ENCODE results near the gene IFT80.
"Not testable (repeated sequence)": the region's sequence is repeated elsewhere in the genome, so short reads cannot be mapped to it uniquely, and the experiment has no call there.

IFT80 gene

DNA sequence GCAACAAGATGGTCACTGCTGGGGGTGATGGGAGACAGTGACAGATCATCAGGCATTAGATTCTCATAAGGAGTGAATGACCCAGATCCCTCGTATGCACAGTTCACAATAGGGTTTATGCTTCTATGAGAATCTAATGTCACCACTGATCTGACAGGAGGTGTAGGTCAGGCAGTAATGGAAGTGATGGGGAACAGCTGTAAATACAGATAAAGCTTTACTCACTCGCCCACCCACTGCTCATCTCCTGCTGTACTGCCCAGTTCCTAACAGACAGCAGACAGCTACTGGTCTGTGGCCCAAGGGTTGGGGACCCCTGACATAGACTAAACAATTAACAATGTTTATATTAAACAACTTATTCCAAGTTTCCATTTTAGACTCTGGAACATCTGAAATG, 25.4 kb downstream of the IFT80 start:
- no peak for TF ChIP-seq CTCF (conservative IDR thresholded peaks at IDR 0.05)
- no peak overlapping the region for H3K27ac ChIP-seq

GRCh38 chr3:160372780-160373179, 26.2 kb downstream of the IFT80 start:
- no peak for TF ChIP-seq CTCF (conservative IDR thresholded peaks at IDR 0.05)
- H3K27ac ChIP-seq: no peak overlapping the region

GRCh38 chr3:160370987-160371857, 27.8 kb downstream of the IFT80 start:
- no peak for TF ChIP-seq CTCF (conservative IDR thresholded peaks at IDR 0.05)

DNA sequence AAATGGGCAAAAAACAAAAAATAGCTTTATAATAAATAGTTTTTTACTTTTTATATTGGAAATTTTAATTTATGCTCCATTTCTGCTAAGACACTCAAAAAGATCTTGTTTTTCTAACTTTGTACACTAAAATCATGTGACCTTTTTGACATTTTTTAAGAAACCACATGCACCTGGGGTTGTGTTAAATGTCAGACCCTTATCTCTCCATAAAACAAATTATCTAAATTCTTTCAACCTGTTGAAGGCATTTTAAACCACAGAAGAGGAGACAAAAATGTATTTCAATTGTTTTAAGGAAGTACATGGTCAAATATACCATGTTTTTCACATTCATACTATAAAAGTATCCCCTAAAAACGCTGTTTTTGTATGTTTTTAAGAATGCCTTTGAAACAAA, 29.2 kb downstream of the IFT80 start:
- no peak for TF ChIP-seq CTCF (conservative IDR thresholded peaks at IDR 0.05)
- H3K27ac ChIP-seq: no peak overlapping the region

More at GRCh38 chr3:160370987-160371857, 27.8 kb downstream of the IFT80 start:
- no peak overlapping the region for H3K27ac ChIP-seq

- no peak overlapping the region for H3K27ac ChIP-seq
- TF ChIP-seq CTCF (conservative IDR thresholded peaks at IDR 0.05): no peak
Observed at GRCh38 chr3:160368804-160369203, 30.2 kb downstream of the IFT80 start.

DNA sequence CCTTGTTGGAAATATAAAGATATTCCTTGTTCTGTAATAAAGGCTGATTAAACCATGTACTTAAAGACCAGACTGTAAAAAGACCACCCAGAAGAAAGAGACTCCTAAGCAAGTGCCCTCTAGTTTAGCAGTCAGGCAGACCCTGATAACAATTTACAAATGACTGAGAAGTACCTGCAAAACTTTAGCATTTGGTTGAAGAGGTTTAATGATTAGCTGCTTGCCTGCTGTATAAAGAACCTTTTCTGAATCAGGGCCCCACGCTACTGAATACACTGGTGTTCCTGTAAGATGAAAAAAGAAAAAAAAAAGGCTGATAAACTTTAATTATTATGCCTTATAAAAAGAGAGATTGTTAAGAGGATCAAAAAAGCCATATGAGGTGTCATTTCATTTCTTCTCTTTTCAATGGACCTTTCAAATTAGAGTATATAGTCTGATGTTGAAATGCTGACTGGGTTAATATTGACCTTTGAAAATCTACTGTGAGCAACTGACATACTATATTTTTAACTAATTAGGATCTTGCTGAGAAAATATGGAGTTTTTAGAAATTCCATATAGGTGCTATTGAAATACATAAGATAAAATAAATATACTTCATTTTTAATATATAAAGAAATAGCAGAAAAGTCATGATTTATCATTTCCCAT, 33.0 kb downstream of the IFT80 start:
- TF ChIP-seq CTCF (conservative IDR thresholded peaks at IDR 0.05): no peak
- no peak overlapping the region for H3K27ac ChIP-seq

DNA sequence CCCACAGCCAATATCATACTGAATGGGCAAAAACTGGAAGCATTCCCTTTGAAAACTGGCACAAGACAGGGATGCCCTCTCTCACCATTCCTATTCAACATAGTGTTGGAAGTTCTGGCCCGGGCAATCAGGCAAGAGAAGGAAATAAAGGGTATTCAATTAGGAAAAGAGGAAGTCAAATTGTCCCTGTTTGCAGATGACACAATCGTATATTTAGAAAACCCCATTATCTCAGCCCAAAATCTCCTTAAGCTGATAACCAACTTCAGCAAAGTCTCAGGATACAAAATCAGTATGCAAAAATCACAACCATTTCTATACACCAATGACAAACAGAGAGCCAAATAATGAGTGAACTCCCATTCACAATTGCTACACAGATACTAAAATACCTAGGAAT, 36.1 kb downstream of the IFT80 start:
- not testable (repeated sequence) for H3K27ac ChIP-seq

DNA sequence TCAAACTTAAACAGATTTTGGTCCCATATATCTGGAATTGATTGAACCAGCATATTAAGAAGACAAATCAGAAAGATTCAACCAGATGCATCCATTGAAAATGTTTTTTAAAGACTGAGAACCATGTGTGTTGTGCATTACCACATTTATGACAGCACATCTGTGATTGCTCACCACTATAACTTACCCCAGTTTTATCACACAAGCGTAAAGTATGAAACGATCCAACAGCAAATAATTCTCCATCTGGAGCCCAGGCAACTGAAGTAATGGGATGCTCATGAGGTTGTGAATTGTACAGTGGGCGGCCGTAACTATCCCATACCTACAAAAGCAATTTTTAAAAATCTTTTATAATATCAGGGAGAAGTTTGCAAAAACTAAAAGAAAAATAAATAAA, 43.2 kb downstream of the IFT80 start:
- no peak overlapping the region for H3K27ac ChIP-seq
- TF ChIP-seq CTCF (conservative IDR thresholded peaks at IDR 0.05): no peak

All from VCaP (cell line).